ENCODE data around the gene OLFML2A. TPM values are rescaled to one million over a fixed set of nuclear protein-coding genes. Genes with fewer than 3 reads are reported as not detected.

The OLFML2A gene
- total RNA-seq, 1 donor from 2014 or later: 148 TPM

- no peak for FAIRE-seq
- H3K27ac Mint-ChIP-seq (ENCODE audit: unreplicated experiment): no peak overlapping the region
These were observed 3.8 kb downstream of the OLFML2A start for GRCh38 chr9:124780757-124781151.

GRCh38 chr9:124781967-124782660 is 5.2 kb downstream of the OLFML2A start:
- no peak overlapping the region for H3K4me3 Mint-ChIP-seq (ENCODE audit: unreplicated experiment)
- no peaks in the 10 kb centered on the region for H3K27me3 Mint-ChIP-seq (ENCODE audit: low read depth, unreplicated experiment)
- TF ChIP-seq EZH2 (IDR thresholded peaks at IDR 0.05; ENCODE audit: insufficient read depth, low read length): no peak
- Histone ChIP-seq H3K27me3 (ENCODE audit: insufficient read depth, low read length) (no peaks in the 10 kb centered on the region), H3K27ac (ENCODE audit: low read depth, low read length) (no peak overlapping the region), H3K9me3 (ENCODE audit: insufficient read depth, low read depth, low read length) (no peaks in the 10 kb centered on the region), H2AFZ (ENCODE audit: low read depth, low read length) (no peak overlapping the region), H4K20me1 (ENCODE audit: insufficient read depth, low read length) (no peaks in the 10 kb centered on the region), H3K4me2 (ENCODE audit: low read length) (no peak overlapping the region), H3K79me2 (ENCODE audit: insufficient read depth, low read length) (no peaks in the 10 kb centered on the region), H3K4me1 (ENCODE audit: insufficient read depth, low read length) (peaks cover 18% of the 10 kb centered on the region), H3K36me3 (ENCODE audit: insufficient read depth, low read length) (no peaks in the 10 kb centered on the region), H3K9ac (ENCODE audit: low read length) (no peak overlapping the region), H3K4me3 (ENCODE audit: insufficient read depth, low read depth, low read length) (no peak overlapping the region)
- H3K9me3 Mint-ChIP-seq (ENCODE audit: unreplicated experiment): no peaks in the 10 kb centered on the region
- DNase-seq (ENCODE audit: low read depth) (no peak), FAIRE-seq (no peak)
- H3K27ac Mint-ChIP-seq (ENCODE audit: unreplicated experiment): no peak overlapping the region
- H3K36me3 Mint-ChIP-seq (ENCODE audit: low read depth, unreplicated experiment): peaks cover 3% of the 10 kb centered on the region
- peaks cover 19% of the 10 kb centered on the region for H3K4me1 Mint-ChIP-seq (ENCODE audit: low read depth, unreplicated experiment)

More at GRCh38 chr9:124780757-124781151, 3.8 kb downstream of the OLFML2A start:
- DNase-seq (ENCODE audit: low read depth): no peak
- no peaks in the 10 kb centered on the region for H3K36me3 ChIP-seq (ENCODE audit: insufficient read depth, low read length)
- no peak overlapping the region for H3K4me2 ChIP-seq (ENCODE audit: low read length)
- Mint-ChIP-seq H3K27me3 (ENCODE audit: low read depth, unreplicated experiment) (no peaks in the 10 kb centered on the region), H3K9me3 (ENCODE audit: unreplicated experiment) (no peaks in the 10 kb centered on the region), H3K4me3 (ENCODE audit: unreplicated experiment) (peak overlapping the region; percentile 66), H3K36me3 (ENCODE audit: low read depth, unreplicated experiment) (peaks cover 3% of the 10 kb centered on the region), H3K4me1 (ENCODE audit: low read depth, unreplicated experiment) (peaks cover 22% of the 10 kb centered on the region)
- H3K9me3 ChIP-seq (ENCODE audit: insufficient read depth, low read depth, low read length): no peaks in the 10 kb centered on the region
- no peak overlapping the region for H3K4me3 ChIP-seq (ENCODE audit: insufficient read depth, low read depth, low read length)
- no peak overlapping the region for H2AFZ ChIP-seq (ENCODE audit: low read depth, low read length)
- TF ChIP-seq CTCF (IDR thresholded peaks at IDR 0.05; ENCODE audit: insufficient read depth, low read depth, low read length) (no peak), EZH2 (IDR thresholded peaks at IDR 0.05; ENCODE audit: insufficient read depth, low read length) (no peak)
- H4K20me1 ChIP-seq (ENCODE audit: insufficient read depth, low read length): no peaks in the 10 kb centered on the region
- no peak overlapping the region for H3K27ac ChIP-seq (ENCODE audit: low read depth, low read length)
- H3K79me2 ChIP-seq (ENCODE audit: insufficient read depth, low read length): no peaks in the 10 kb centered on the region
- no peak overlapping the region for H3K9ac ChIP-seq (ENCODE audit: low read length)
- peaks cover 20% of the 10 kb centered on the region for H3K4me1 ChIP-seq (ENCODE audit: insufficient read depth, low read length)
- no peaks in the 10 kb centered on the region for H3K27me3 ChIP-seq (ENCODE audit: insufficient read depth, low read length)

GRCh38 chr9:124782661-124783574 is 6.0 kb downstream of the OLFML2A start:
- TF ChIP-seq EZH2 (IDR thresholded peaks at IDR 0.05; ENCODE audit: insufficient read depth, low read length): no peak
- TF ChIP-seq CTCF (IDR thresholded peaks at IDR 0.05; ENCODE audit: insufficient read depth, low read depth, low read length): no peak
- Histone ChIP-seq H3K27ac (ENCODE audit: low read depth, low read length) (no peak overlapping the region), H3K4me3 (ENCODE audit: insufficient read depth, low read depth, low read length) (no peak overlapping the region), H4K20me1 (ENCODE audit: insufficient read depth, low read length) (no peaks in the 10 kb centered on the region), H3K4me1 (ENCODE audit: insufficient read depth, low read length) (peaks cover 18% of the 10 kb centered on the region), H2AFZ (ENCODE audit: low read depth, low read length) (no peak overlapping the region), H3K27me3 (ENCODE audit: insufficient read depth, low read length) (no peaks in the 10 kb centered on the region), H3K4me2 (ENCODE audit: low read length) (no peak overlapping the region), H3K9ac (ENCODE audit: low read length) (no peak overlapping the region), H3K36me3 (ENCODE audit: insufficient read depth, low read length) (no peaks in the 10 kb centered on the region), H3K79me2 (ENCODE audit: insufficient read depth, low read length) (no peaks in the 10 kb centered on the region), H3K9me3 (ENCODE audit: insufficient read depth, low read depth, low read length) (no peaks in the 10 kb centered on the region)
- Mint-ChIP-seq H3K27me3 (ENCODE audit: low read depth, unreplicated experiment) (no peaks in the 10 kb centered on the region), H3K4me1 (ENCODE audit: low read depth, unreplicated experiment) (peaks cover 18% of the 10 kb centered on the region), H3K27ac (ENCODE audit: unreplicated experiment) (no peak overlapping the region), H3K9me3 (ENCODE audit: unreplicated experiment) (no peaks in the 10 kb centered on the region), H3K36me3 (ENCODE audit: low read depth, unreplicated experiment) (peaks cover 3% of the 10 kb centered on the region), H3K4me3 (ENCODE audit: unreplicated experiment) (no peak overlapping the region)
- DNase-seq (ENCODE audit: low read depth): no peak
- no peak for FAIRE-seq
